HepG2 (cell line): ENCODE results near the gene SLC34A3. TPM values are rescaled to one million over a fixed set of nuclear protein-coding genes. Genes with fewer than 3 reads are reported as not detected.

Experiments used
- DZIP1 ChIP-seq: sonication (generic); formaldehyde crosslinking; IDR thresholded peaks from 2 replicates; pipeline ENCODE4 v1.5.0; 2020; ENCODE audit warnings: mild to moderate bottlenecking, missing genetic modification reagents
- GABPB1 ChIP-seq: IDR thresholded peaks from 2 replicates; pipeline ENCODE4 v1.6.1; 2016; ENCODE audit warnings: mild to moderate bottlenecking, missing genetic modification reagents, moderate library complexity, missing compliant biosample characterization
- GLI4 ChIP-seq: sonication (generic); formaldehyde crosslinking; IDR thresholded peaks from 2 replicates; pipeline ENCODE4 v1.5.1; 2020; ENCODE audit warnings: missing genetic modification reagents, mild to moderate bottlenecking, moderate library complexity, borderline replicate concordance
- HES4 ChIP-seq: sonication (generic); formaldehyde crosslinking; IDR thresholded peaks from 2 replicates; pipeline ENCODE4 v1.9.0; 2021; ENCODE audit warnings: mild to moderate bottlenecking, missing genetic modification reagents, borderline replicate concordance
- KDM5B ChIP-seq: sonication (generic); formaldehyde crosslinking; IDR thresholded peaks from 2 replicates; pipeline ENCODE4 v1.4.0; 2020; ENCODE audit warnings: missing genetic modification reagents, mild to moderate bottlenecking, borderline replicate concordance
- MAFK ChIP-seq, 2 experiments: IDR thresholded peaks in 1 of 2; conservative IDR thresholded peaks in 1 of 2; 2 replicates each; pipeline ENCODE4 v1.6.1; 2011; ENCODE audit warnings: improper control_type of control experiment in 2 of 2, low read length in 2 of 2
- RARG ChIP-seq: sonication (generic); formaldehyde crosslinking; IDR thresholded peaks from 2 replicates; pipeline ENCODE4 v1.4.0; 2020; ENCODE audit warnings: low read depth, mild to moderate bottlenecking, missing genetic modification reagents
- SMC3 ChIP-seq: IDR thresholded peaks from 2 replicates; pipeline ENCODE4 v1.6.1; 2011; ENCODE audit warnings: low read length, improper control_type of control experiment
- TP53 ChIP-seq: sonication (generic); formaldehyde crosslinking; conservative IDR thresholded peaks from 2 replicates; pipeline ENCODE4 v1.4.0; 2020; ENCODE audit warnings: missing genetic modification reagents
- YY1 ChIP-seq: IDR thresholded peaks from 2 replicates; pipeline ENCODE4 v1.6.1; 2011; ENCODE audit warnings: low read length, low read depth, moderate library complexity, mild to moderate bottlenecking; ENCODE audit not compliant: insufficient read depth, insufficient replicate concordance
- ZBTB33 ChIP-seq: sonication (generic); formaldehyde crosslinking; IDR thresholded peaks from 2 replicates; pipeline ENCODE4 v1.4.0; 2020; ENCODE audit warnings: missing genetic modification reagents
- ZFP36L2 ChIP-seq: sonication (generic); formaldehyde crosslinking; IDR thresholded peaks from 2 replicates; pipeline ENCODE4 v1.4.0; 2020; ENCODE audit warnings: missing genetic modification reagents
- ZFP37 ChIP-seq: sonication (generic); formaldehyde crosslinking; IDR thresholded peaks from 2 replicates; pipeline ENCODE4 v1.4.0; 2020; ENCODE audit warnings: missing genetic modification reagents, borderline replicate concordance
- ZMYM2 ChIP-seq: sonication (generic); formaldehyde crosslinking; IDR thresholded peaks from 2 replicates; pipeline ENCODE4 v1.8.0; 2022; ENCODE audit warnings: mild to moderate bottlenecking, missing genetic modification reagents
- ZNF138 ChIP-seq: sonication (generic); formaldehyde crosslinking; IDR thresholded peaks from 2 replicates; pipeline ENCODE4 v1.5.0; 2020; ENCODE audit warnings: mild to moderate bottlenecking, low read depth, missing genetic modification reagents
- ZNF367 ChIP-seq: sonication (generic); formaldehyde crosslinking; IDR thresholded peaks from 2 replicates; pipeline ENCODE4 v1.4.0; 2020; ENCODE audit warnings: missing genetic modification reagents, borderline replicate concordance
- ZNF44 ChIP-seq: sonication (generic); formaldehyde crosslinking; IDR thresholded peaks from 2 replicates; pipeline ENCODE4 v1.5.1; 2020; ENCODE audit warnings: mild to moderate bottlenecking, missing genetic modification reagents
- ZNF441 ChIP-seq: sonication (generic); formaldehyde crosslinking; IDR thresholded peaks from 2 replicates; pipeline ENCODE4 v1.7.0; 2021; ENCODE audit warnings: missing genetic modification reagents, borderline replicate concordance
- ZSCAN30 ChIP-seq: sonication (generic); formaldehyde crosslinking; IDR thresholded peaks from 2 replicates; pipeline ENCODE4 v1.5.0; 2020; ENCODE audit warnings: mild to moderate bottlenecking, missing genetic modification reagents
- polyA plus RNA-seq, 8 experiments: library from polyadenylated mRNA; depleted of rRNA in 3 of 8; stranded (reverse) in 7 of 8; unstranded in 1 of 8; fragments of >200 nt; fragmentation: Illumina TruSeq in 4 of 8; extraction: Trizol in 4 of 8; gene quantifications; 2 replicates each; pipeline versions ENCODE4 v1.2.1 to v1.2.3, GENCODE V29; 2011 to 2016; ENCODE audit warnings: low read depth in 4 of 8, missing spikeins in 1 of 8, mixed read lengths in 1 of 8; ENCODE audit not compliant: insufficient read depth in 1 of 8
- total RNA-seq, 5 experiments: library from RNA; depleted of rRNA; stranded (reverse); fragments of >200 nt; fragmentation: Illumina TruSeq; extraction: Trizol; gene quantifications; 2 replicates each; pipeline ENCODE4 v1.2.3, GENCODE V29; 2016; ENCODE audit warnings: low read depth in 1 of 5
- TF ChIP-seq, protein P1 (sequence below): sonication (generic); formaldehyde crosslinking; IDR thresholded peaks from 2 replicates; pipeline ENCODE4 v1.4.0; 2020; ENCODE audit warnings: mild to moderate bottlenecking, missing genetic modification reagents

The SLC34A3 gene
- total and polyA plus RNA-seq, 2 of the 13 experiments (the other 11 are each of a cell fraction or from before 2014, with no cell fraction given): 0.07 to 1.0 TPM

DNA sequence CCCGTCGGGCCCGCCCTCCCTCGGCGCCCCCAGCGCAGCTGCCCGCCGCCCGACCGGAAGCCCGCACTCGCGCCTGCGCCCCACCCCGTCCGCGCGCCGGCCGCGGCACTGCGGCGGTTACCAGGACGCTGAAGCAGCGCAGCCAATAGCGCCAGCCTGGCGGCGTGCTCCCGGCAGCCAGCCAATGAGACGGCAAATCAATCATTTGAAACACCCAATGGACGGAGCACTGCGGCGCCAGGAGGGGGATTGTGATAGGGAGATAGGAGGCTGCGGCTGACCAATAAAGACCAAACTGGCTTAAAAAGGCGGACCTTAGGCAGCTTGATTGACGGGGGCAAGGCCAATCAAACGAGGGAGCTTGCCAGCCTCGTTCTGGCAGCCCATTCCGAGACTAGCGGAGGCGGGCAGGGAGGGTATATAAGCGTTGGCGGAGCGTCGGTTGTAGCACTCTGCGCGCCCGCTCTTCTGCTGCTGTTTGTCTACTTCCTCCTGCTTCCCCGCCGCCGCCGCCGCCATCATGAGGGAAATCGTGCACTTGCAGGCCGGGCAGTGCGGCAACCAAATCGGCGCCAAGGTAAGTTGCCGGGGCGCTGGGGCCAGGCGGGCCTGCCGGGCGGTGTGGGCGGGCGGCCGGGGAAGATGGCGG, 10.3 kb downstream of the SLC34A3 start, which contains the start of gene TUBB4B (continued):
- no peak for TF ChIP-seq ZNF44 (CRISPR knock-in tag)
- peak; percentile 89 for TF ChIP-seq ZNF138 (CRISPR knock-in tag)
- 0 out of 2 replicates have a peak, but pooled peaks have one; percentile 30 for TF ChIP-seq DZIP1 (CRISPR knock-in tag)
- no peak for TF ChIP-seq ZBTB33 (CRISPR knock-in tag)
- no peak for TF ChIP-seq ZFP36L2
- peak; percentile 81; the same call in 1 of the 2 replicates for TF ChIP-seq ZNF367
- no peak for TF ChIP-seq ZMYM2 (CRISPR knock-in tag)
- TF ChIP-seq ZNF441 (CRISPR knock-in tag): 0 out of 2 replicates have a peak, but pooled peaks have one; percentile 56
- 0 out of 2 replicates have a peak, but pooled peaks have one; percentile 39 for TF ChIP-seq TP53 (CRISPR knock-in tag)
- TF ChIP-seq, protein P1, sequence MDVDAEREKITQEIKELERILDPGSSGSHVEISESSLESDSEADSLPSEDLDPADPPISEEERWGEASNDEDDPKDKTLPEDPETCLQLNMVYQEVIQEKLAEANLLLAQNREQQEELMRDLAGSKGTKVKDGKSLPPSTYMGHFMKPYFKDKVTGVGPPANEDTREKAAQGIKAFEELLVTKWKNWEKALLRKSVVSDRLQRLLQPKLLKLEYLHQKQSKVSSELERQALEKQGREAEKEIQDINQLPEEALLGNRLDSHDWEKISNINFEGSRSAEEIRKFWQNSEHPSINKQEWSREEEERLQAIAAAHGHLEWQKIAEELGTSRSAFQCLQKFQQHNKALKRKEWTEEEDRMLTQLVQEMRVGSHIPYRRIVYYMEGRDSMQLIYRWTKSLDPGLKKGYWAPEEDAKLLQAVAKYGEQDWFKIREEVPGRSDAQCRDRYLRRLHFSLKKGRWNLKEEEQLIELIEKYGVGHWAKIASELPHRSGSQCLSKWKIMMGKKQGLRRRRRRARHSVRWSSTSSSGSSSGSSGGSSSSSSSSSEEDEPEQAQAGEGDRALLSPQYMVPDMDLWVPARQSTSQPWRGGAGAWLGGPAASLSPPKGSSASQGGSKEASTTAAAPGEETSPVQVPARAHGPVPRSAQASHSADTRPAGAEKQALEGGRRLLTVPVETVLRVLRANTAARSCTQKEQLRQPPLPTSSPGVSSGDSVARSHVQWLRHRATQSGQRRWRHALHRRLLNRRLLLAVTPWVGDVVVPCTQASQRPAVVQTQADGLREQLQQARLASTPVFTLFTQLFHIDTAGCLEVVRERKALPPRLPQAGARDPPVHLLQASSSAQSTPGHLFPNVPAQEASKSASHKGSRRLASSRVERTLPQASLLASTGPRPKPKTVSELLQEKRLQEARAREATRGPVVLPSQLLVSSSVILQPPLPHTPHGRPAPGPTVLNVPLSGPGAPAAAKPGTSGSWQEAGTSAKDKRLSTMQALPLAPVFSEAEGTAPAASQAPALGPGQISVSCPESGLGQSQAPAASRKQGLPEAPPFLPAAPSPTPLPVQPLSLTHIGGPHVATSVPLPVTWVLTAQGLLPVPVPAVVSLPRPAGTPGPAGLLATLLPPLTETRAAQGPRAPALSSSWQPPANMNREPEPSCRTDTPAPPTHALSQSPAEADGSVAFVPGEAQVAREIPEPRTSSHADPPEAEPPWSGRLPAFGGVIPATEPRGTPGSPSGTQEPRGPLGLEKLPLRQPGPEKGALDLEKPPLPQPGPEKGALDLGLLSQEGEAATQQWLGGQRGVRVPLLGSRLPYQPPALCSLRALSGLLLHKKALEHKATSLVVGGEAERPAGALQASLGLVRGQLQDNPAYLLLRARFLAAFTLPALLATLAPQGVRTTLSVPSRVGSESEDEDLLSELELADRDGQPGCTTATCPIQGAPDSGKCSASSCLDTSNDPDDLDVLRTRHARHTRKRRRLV: no peak
- TF ChIP-seq ZFP37: 0 out of 2 replicates have a peak, but pooled peaks have one; percentile 60
- TF ChIP-seq GABPB1: peak; percentile 89
- no peak; the same call in 1 of the 2 replicates for TF ChIP-seq KDM5B
- TF ChIP-seq YY1: peak; percentile 91
- TF ChIP-seq MAFK (conservative IDR thresholded peaks at IDR 0.05 in 1 of 2, IDR thresholded peaks at IDR 0.05 in 1 of 2; ENCODE audit: low read length in 2 of 2): no peak
- no peak; the same call in 1 of the 2 replicates for TF ChIP-seq HES4 (CRISPR knock-in tag)
- TF ChIP-seq SMC3: no peak
- no peak; the same call in 1 of the 2 replicates for TF ChIP-seq GLI4
- no peak for TF ChIP-seq ZSCAN30 (CRISPR knock-in tag)
- TF ChIP-seq RARG (CRISPR knock-in tag): 0 out of 2 replicates have a peak, but pooled peaks have one; percentile 22
